Measurements from ENCODE around the gene TEX14.

Gene TEX14

DNA sequence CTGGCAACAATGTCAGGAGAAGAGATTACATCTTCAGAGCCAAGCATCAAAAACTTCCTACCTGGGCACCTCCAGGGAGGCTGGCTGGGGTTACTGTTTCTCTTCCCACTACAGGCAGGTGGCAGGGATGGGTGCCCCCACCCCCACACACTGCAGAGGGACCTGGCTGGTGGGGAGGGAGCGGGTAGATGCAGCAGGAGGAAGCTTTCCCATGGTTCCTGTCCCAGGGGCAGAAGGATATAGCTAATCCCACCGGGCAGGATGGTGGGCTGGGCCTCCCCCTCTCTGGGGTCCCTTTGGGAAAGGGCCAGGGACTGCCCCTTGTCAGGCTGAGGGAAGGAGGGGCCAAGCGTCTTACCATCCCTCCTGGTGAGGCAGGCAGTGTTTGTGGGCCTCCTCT is 160.7 kb downstream of the TEX14 start:
- TF ChIP-seq, protein P1, sequence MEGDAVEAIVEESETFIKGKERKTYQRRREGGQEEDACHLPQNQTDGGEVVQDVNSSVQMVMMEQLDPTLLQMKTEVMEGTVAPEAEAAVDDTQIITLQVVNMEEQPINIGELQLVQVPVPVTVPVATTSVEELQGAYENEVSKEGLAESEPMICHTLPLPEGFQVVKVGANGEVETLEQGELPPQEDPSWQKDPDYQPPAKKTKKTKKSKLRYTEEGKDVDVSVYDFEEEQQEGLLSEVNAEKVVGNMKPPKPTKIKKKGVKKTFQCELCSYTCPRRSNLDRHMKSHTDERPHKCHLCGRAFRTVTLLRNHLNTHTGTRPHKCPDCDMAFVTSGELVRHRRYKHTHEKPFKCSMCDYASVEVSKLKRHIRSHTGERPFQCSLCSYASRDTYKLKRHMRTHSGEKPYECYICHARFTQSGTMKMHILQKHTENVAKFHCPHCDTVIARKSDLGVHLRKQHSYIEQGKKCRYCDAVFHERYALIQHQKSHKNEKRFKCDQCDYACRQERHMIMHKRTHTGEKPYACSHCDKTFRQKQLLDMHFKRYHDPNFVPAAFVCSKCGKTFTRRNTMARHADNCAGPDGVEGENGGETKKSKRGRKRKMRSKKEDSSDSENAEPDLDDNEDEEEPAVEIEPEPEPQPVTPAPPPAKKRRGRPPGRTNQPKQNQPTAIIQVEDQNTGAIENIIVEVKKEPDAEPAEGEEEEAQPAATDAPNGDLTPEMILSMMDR (IDR thresholded peaks at IDR 0.05) = no peak

DNA sequence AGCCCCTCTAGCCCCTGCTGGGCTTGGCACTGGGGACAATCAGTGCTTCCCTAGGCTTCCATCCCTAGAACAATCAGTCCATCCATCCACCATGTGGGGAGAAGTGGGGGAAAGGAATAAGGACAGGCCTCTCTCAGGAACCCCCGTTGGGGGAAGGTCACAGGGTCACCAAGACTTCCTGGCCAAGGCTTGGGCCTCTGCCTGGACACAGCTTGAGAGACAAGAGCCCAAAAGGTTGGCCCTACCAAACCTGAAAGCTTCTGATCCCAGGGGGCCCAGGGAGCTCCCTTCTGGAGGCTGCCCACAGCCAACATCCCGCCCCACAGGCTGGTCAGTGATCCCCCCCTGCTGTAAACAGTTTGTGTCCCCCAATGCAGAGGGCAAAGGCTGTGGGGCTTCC is 161.2 kb downstream of the TEX14 start:
- TF ChIP-seq, protein P1 (IDR thresholded peaks at IDR 0.05) = no peak

DNA sequence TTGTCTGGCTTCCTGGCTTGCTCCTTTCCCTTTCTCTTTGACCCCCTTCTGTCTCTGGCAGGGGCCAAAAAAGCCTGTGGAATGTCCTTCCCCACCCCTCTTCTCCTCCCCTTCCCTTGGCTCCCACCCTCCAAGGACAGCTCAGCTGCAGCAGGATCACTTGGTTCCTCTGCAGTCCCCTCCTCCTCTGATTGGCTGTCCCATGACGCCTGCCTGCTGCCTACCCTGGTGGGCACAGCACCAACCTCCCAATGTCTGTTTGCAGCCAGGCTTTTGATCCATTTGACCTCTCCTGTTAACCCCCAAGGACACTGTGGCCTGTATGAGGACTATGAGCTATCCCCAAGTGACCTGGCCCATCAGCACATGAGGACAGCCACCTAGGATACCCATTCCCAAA is 162.6 kb downstream of the TEX14 start:
- TF ChIP-seq, protein P1 (IDR thresholded peaks at IDR 0.05) = no peak

DNA sequence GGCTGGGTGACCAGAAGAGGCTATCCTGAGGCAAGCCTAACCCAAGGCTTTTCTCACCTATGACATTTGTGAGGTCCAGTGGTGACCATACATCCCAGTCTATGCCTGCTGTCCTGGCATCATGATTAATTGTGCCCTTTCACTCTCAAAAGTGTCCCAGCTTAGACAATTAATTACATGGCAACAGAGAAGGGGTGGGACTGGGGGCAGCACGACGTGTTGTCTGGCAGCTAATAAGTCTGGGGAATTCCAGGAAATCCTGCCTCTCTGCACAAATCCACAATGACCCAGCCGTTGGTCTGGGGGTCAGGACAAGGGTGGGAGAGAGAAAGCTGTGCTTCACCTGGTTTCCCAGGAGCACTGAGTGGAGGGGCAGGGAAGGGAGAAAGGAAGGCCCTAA is 163.4 kb downstream of the TEX14 start:
- TF ChIP-seq, protein P1 (IDR thresholded peaks at IDR 0.05) = no peak

DNA sequence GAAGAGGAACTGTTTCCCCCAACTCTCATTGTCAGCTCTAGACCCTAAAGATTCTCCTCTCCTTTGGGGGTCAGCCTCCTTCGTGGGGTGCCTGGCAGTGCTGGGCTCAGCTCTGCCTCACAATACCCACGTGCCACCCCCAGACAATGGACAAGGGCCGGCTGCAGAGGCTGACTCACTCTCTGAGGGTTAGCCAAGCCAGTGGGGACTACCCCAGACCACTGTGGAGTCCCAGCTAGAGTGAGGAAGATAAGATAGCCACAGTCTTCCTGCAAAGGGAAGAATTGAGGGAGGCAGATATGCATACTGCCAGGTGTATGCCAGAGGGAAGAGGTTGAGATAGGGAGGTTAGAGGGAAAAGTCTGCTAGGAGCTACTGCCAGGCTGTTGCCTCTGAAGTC is 163.9 kb downstream of the TEX14 start:
- TF ChIP-seq, protein P1 (IDR thresholded peaks at IDR 0.05) = no peak

DNA sequence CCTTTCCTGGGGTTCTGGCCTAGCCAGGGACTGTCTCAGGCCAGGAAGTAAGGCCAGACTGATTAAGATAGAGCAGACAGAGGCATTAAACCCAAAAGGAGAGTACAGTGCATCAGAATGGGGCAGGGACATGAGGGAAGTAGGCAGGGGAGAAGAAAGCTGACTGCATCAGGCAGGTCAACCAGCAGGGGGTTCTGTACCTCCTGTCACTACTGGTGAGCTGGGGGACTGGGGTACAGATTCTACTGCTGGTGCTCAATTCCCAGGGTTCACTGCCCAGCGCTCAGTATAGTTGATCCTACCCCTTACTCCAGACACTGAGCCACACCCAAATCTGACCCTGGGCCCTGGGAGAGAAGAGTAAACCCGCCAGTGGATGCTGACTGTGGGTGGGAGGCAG is 164.5 kb downstream of the TEX14 start:
- TF ChIP-seq, protein P1 (IDR thresholded peaks at IDR 0.05) = no peak

DNA sequence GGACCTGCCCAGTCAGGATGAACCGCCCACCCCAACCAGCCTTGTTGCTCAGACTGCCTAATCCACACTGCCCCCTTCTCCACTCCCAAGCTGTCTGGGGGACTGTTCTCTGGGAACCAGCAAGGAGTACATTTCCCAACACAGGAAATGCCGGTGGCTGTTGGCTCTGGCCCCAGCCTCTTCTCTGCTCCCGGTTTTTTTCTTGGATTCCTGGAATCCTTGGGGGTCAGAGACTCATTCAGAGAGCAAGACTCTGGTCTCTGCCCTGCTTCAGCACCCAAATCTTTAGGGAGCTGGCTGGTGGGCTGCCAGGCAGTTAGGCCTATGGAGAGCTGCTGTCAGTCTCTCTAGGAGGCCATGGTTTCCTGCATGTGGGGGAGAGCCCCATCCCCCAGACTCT is 166.6 kb downstream of the TEX14 start:
- TF ChIP-seq, protein P1 (IDR thresholded peaks at IDR 0.05) = no peak

DNA sequence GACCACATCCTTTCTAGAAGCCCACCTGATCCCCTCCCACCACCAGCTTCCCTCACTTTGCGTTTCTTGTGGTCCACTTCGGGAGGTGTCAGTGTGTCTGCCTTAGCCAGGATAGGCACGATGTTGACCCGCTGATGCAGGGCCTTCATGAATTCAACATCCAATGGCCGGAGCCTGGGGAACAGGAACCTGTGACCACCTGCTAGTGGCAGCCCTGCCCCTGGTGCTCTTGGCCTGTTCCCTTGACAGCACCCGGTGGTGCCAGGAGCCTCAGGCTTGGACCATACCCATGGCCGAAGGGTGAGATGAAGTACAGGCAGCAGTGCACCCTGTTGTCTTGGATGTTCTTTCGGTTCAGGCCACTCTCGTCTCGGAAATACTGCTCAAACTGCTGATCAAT is 170.2 kb downstream of the TEX14 start:
- TF ChIP-seq, protein P1 (IDR thresholded peaks at IDR 0.05) = no peak

All from LNCAP (cell line).